Measurements from ENCODE around the gene RNF224.

DNA sequence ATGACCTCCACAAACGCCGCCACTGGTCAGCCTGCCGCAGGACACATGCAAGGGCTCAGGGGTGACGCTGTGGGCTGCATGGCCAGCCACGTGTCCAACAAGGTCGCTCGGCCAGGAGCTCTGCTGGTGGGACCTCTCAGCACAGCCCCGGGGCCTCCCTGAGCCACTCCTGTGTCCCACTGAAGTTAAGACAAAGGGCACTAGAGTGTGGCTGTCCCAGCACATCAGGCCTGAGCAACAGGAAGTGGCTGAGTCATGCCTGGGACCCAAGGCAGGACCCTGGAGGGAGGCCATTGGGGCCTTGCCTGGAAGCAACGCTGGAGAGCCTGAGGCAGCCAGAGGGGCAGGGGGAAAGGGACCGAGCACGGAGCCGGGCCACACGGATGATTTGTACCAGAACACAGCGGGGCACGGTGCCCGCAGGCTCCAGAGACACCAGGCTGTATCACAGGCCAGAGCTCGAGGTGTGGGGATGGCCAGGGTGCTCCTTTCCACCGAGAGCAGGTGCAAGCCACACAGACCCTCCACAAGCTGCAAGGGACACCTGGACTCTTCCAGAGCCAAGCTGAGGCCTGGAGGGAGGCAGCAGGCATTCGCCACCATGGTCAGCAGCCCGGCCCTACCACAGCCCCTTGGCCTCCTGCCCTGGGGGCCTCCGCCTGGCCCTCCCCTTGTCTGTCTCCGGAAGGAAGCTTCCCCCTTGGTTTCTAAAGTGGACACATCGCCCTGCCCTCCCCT is 48.9 kb upstream of the RNF224 start:
- TF ChIP-seq, protein P1, sequence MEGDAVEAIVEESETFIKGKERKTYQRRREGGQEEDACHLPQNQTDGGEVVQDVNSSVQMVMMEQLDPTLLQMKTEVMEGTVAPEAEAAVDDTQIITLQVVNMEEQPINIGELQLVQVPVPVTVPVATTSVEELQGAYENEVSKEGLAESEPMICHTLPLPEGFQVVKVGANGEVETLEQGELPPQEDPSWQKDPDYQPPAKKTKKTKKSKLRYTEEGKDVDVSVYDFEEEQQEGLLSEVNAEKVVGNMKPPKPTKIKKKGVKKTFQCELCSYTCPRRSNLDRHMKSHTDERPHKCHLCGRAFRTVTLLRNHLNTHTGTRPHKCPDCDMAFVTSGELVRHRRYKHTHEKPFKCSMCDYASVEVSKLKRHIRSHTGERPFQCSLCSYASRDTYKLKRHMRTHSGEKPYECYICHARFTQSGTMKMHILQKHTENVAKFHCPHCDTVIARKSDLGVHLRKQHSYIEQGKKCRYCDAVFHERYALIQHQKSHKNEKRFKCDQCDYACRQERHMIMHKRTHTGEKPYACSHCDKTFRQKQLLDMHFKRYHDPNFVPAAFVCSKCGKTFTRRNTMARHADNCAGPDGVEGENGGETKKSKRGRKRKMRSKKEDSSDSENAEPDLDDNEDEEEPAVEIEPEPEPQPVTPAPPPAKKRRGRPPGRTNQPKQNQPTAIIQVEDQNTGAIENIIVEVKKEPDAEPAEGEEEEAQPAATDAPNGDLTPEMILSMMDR (IDR thresholded peaks at IDR 0.05; ENCODE audit: insufficient read depth, low read depth, low read length), result no peak
- TF ChIP-seq EZH2 (IDR thresholded peaks at IDR 0.05; ENCODE audit: insufficient read depth, low read length), result no peak
